ENCODE measurements around the gene ZNG1C. TPM values are rescaled to one million over a fixed set of nuclear protein-coding genes. Genes with fewer than 3 reads are reported as not detected.
"Not testable (repeated sequence)": the region's sequence is repeated elsewhere in the genome, so short reads cannot be mapped to it uniquely, and the experiment has no call there.

ZNG1C gene
- total RNA-seq, result 2.4 TPM

GRCh38 chr9:68241683-68242082 lies at the start of gene ZNG1C:
ZNG1C (plus strand) TSS chr9:68241983; CDS start chr9:68242032, 49 bp downstream.
- H3K27ac ChIP-seq; DNase-seq (ENCODE audit: low spot score in 2 of 2); intact Hi-C loops (cut with DNase I); H3K9me3 ChIP-seq; H3K27me3 ChIP-seq; H3K4me1 ChIP-seq; H3K36me3 ChIP-seq; H3K4me3 ChIP-seq: not testable (repeated sequence)

GRCh38 chr9:68242437-68242836 lies 654 bp downstream of the ZNG1C start:
- H3K9me3 ChIP-seq; H3K27me3 ChIP-seq; H3K4me3 ChIP-seq; H3K4me1 ChIP-seq; H3K36me3 ChIP-seq; H3K27ac ChIP-seq; DNase-seq (ENCODE audit: low spot score in 2 of 2); intact Hi-C loops (cut with DNase I): not testable (repeated sequence)

DNA sequence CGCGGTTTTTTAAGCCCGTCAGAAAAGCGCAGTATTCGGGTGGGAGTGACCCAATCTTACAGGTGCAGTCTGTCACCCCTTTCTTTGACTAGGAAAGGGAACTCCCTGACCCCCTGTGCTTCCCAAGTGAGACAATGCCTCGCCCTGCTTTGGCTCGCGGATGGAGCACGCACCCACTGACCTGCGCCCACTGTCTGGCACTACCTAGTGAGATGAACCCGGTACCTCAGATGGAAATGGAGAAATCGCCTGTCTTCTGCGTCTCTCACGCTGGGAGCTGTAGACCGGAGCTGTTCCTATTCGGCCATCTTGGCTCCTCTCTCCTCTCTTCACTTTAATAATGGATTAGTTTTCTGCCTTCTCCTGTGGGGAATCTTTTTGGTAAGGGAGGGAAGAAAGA lies 39.3 kb downstream of the ZNG1C start:
- intact Hi-C loops (cut with DNase I); H3K27ac ChIP-seq; H3K4me3 ChIP-seq; H3K9me3 ChIP-seq; H3K36me3 ChIP-seq; H3K4me1 ChIP-seq; DNase-seq (ENCODE audit: low spot score in 2 of 2); H3K27me3 ChIP-seq: not testable (repeated sequence)

- H3K27ac ChIP-seq; H3K36me3 ChIP-seq; intact Hi-C loops (cut with DNase I); H3K4me3 ChIP-seq; H3K27me3 ChIP-seq; H3K4me1 ChIP-seq; H3K9me3 ChIP-seq; DNase-seq (ENCODE audit: low spot score in 2 of 2): not testable (repeated sequence)
Measured at GRCh38 chr9:68302567-68302966, 60.8 kb downstream of the ZNG1C start, which contains the start of gene FOXD4L3. FOXD4L3 (plus strand) TSS chr9:68302867; CDS start chr9:68302952, 85 bp downstream.

DNA sequence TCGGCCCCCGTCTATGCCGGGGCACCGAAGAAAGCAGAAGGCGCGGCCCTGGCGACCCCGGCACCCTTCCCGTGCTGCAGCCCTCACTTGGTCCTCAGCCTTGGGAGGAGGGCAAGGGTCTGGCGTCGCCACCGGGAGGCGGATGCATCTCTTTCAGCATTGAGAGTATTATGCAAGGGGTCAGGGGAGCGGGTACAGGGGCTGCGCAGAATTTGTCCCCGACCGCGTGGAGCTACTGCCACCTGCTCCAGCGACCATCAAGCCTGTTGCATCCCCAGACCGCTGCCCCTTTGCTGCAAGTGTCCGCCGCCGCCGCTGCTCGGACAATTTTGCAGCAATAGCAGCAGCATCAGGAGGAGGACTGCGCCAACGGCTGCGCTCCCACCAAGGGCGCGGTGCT lies 62.0 kb downstream of the ZNG1C start:
- H3K9me3 ChIP-seq; H3K36me3 ChIP-seq; H3K4me3 ChIP-seq; DNase-seq (ENCODE audit: low spot score in 2 of 2); H3K4me1 ChIP-seq; H3K27ac ChIP-seq; intact Hi-C loops (cut with DNase I); H3K27me3 ChIP-seq: not testable (repeated sequence)

DNA sequence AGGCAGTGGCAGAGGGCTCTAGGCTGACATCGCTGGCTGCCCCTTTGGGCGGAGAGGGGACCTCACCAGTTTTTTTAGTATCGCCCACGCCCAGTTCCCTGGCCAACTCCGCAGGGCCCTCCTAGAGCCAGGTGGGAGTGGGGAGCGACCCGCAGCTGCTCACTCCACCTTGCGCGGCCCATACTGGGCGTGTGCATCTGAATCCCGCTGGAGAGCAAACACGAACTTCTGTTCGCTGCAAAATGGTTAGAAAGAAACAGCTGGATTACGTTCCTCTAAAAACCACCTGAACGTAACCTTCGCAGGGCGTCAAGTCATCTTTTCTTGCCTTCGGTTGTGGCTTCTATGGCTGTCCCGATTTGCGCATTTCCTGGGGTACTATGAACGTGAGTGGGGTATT lies 62.4 kb downstream of the ZNG1C start:
- H3K27me3 ChIP-seq; H3K36me3 ChIP-seq; H3K4me1 ChIP-seq; DNase-seq (ENCODE audit: low spot score in 2 of 2); intact Hi-C loops (cut with DNase I); H3K9me3 ChIP-seq; H3K4me3 ChIP-seq; H3K27ac ChIP-seq: not testable (repeated sequence)

- H3K36me3 ChIP-seq; H3K9me3 ChIP-seq; DNase-seq (ENCODE audit: low spot score in 2 of 2); intact Hi-C loops (cut with DNase I); H3K27ac ChIP-seq; H3K27me3 ChIP-seq; H3K4me3 ChIP-seq; H3K4me1 ChIP-seq: not testable (repeated sequence)
Measured at GRCh38 chr9:68304777-68305176, 63.0 kb downstream of the ZNG1C start.

DNA sequence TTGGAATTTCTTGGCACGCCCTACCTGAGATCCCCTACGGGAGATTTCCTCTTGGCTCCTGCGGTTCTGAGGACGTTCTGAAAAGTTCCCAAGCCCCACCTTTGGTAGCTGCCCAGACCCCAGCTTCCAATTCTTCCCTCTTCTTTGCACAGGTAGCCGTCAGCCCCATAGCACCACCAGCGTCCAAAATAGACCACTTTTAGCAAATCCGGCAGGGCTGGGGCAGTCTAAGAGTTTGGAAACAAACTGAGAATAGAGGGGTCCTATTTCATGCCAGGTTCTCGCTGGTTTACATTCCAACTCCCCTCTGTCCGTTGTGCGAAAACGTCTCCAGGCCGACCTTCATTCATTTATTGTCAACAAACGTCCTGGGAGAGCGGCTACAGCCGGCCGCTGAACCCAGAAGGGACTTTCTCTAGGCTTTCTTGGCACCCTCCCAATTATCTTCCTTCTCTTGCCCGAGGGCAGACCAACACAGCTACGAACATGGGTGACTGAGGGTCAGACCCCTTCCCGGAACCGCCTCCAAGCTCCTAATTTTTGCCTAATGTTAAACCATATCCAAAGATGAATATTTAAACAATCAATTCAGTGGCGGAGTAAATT lies 64.0 kb downstream of the ZNG1C start:
- H3K9me3 ChIP-seq; H3K36me3 ChIP-seq; H3K27ac ChIP-seq; H3K27me3 ChIP-seq; H3K4me3 ChIP-seq; intact Hi-C loops (cut with DNase I); DNase-seq (ENCODE audit: low spot score in 2 of 2); H3K4me1 ChIP-seq: not testable (repeated sequence)

DNA sequence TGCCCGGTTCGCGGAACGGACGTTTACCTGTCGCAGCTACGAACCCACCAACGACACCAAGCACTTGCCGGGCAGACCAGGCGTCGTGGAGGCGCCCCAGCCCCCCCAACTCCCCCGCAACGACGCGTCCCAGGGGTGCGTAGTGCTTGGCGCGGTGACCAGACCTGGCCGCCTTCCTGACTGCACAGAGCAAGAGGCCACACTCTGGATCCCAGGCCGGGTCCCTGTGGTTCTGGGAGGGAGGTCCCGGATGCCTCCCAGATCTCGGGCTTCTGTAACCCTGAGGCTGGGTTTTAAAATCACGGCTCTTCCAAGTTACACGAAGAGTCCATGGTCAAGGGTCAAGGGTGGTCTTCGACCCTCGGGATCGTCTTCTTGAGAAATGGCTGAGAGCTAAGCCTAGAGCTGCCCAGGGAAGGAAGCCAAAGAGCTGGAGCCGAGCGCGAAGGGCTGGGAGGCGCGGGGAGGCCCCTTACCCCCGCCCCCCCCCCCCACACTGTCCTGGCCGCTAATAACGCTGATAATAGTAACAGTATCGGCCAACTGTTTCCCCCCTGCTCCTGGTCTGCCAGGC lies 64.7 kb downstream of the ZNG1C start:
- peak in 1 of 2 donors; percentile 56 for DNase-seq (ENCODE audit: low spot score in 2 of 2)
- intact Hi-C loops (cut with DNase I); H3K36me3 ChIP-seq; H3K27ac ChIP-seq; H3K9me3 ChIP-seq; H3K27me3 ChIP-seq; H3K4me1 ChIP-seq; H3K4me3 ChIP-seq: not testable (repeated sequence)

- intact Hi-C loops (cut with DNase I); H3K4me1 ChIP-seq; H3K27ac ChIP-seq; H3K4me3 ChIP-seq; H3K9me3 ChIP-seq; H3K36me3 ChIP-seq; H3K27me3 ChIP-seq: not testable (repeated sequence)
- DNase-seq (ENCODE audit: low spot score in 2 of 2), result peak in 1 of 2 donors; percentile 41
Measured at GRCh38 chr9:68307127-68307526, 65.3 kb downstream of the ZNG1C start.

GRCh38 chr9:68307654-68308053 lies 65.9 kb downstream of the ZNG1C start:
- H3K9me3 ChIP-seq; intact Hi-C loops (cut with DNase I); H3K36me3 ChIP-seq; H3K4me3 ChIP-seq; H3K4me1 ChIP-seq; H3K27ac ChIP-seq; H3K27me3 ChIP-seq: not testable (repeated sequence)
- DNase-seq (ENCODE audit: low spot score in 2 of 2), result peak in 1 of 2 donors; percentile 46

GRCh38 chr9:68311208-68311607 lies 69.4 kb downstream of the ZNG1C start:
- intact Hi-C loops (cut with DNase I); H3K4me1 ChIP-seq; H3K9me3 ChIP-seq; H3K27ac ChIP-seq; DNase-seq (ENCODE audit: low spot score in 2 of 2); H3K36me3 ChIP-seq; H3K27me3 ChIP-seq; H3K4me3 ChIP-seq: not testable (repeated sequence)

DNA sequence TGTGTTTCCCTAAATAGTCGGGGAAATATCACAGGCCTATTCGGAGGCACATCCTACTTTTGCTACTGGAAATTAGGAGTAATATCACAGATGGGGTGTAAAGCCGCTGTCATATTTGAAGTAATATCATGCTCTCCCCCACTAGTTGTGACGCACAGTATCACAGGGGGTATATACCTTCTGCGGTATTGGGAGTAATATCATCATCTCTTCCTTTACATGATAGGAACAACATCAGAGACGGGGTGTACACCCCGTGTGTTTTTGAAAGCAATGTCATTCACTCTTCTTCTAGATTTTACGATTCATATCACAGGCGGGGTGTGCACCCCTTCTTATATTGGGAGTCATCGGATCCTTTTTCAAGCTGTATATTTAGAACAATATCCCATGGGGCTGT lies 76.4 kb downstream of the ZNG1C start:
- H3K27ac ChIP-seq; H3K4me3 ChIP-seq; H3K4me1 ChIP-seq; intact Hi-C loops (cut with DNase I); DNase-seq (ENCODE audit: low spot score in 2 of 2); H3K36me3 ChIP-seq; H3K27me3 ChIP-seq; H3K9me3 ChIP-seq: not testable (repeated sequence)

DNA sequence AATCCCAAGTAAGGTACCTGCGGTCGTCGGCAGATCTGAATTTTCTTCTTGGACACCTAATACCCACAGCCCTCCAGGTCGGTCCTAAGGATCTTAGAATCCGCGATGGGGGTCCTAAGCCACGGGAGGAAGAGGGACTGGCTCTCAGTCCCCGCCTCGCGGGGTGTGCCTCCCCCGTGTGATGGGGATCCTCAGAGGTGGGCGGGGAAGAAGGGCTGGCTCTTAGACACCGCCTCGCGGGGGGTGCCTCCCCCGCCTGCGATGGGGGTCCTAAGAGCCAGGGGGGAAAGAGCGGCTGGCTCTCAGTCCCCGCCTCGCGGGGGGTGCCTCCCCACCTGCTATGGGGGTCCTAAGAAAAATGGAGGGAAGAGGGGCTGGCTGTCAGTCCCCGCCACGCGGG lies 82.0 kb downstream of the ZNG1C start:
- H3K27ac ChIP-seq; H3K36me3 ChIP-seq; DNase-seq (ENCODE audit: low spot score in 2 of 2); H3K27me3 ChIP-seq; H3K9me3 ChIP-seq; H3K4me1 ChIP-seq; intact Hi-C loops (cut with DNase I); H3K4me3 ChIP-seq: not testable (repeated sequence)

- intact Hi-C loops (cut with DNase I); H3K4me1 ChIP-seq; H3K36me3 ChIP-seq; H3K27me3 ChIP-seq; H3K9me3 ChIP-seq; H3K27ac ChIP-seq; H3K4me3 ChIP-seq; DNase-seq (ENCODE audit: low spot score in 2 of 2): not testable (repeated sequence)
Measured at GRCh38 chr9:68324518-68324917, 82.7 kb downstream of the ZNG1C start.
